Measurements from ENCODE around the gene TRAK1.

TRAK1 gene

DNA sequence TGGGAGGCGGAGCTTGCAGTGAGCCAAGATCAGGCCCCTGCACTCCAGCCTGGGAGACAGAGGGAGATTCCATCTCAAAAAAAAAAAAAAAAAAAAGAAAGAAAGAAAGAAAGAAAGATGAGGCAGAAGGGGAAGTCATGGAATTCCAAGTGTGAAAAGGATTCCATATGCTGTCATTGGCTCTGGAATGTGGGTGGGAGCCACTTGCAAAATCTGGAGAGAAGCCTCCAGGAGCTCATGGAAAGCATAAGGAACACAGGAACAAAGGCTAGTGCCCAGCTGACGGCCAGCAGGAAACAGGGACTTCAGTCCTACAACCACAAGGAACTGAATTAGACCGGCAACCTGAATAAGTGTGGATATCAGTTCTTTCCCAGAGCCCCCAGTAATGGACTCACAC, 12.5 kb upstream of the TRAK1 start:
- TF ChIP-seq, protein P1, sequence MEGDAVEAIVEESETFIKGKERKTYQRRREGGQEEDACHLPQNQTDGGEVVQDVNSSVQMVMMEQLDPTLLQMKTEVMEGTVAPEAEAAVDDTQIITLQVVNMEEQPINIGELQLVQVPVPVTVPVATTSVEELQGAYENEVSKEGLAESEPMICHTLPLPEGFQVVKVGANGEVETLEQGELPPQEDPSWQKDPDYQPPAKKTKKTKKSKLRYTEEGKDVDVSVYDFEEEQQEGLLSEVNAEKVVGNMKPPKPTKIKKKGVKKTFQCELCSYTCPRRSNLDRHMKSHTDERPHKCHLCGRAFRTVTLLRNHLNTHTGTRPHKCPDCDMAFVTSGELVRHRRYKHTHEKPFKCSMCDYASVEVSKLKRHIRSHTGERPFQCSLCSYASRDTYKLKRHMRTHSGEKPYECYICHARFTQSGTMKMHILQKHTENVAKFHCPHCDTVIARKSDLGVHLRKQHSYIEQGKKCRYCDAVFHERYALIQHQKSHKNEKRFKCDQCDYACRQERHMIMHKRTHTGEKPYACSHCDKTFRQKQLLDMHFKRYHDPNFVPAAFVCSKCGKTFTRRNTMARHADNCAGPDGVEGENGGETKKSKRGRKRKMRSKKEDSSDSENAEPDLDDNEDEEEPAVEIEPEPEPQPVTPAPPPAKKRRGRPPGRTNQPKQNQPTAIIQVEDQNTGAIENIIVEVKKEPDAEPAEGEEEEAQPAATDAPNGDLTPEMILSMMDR (IDR thresholded peaks at IDR 0.05) = no peak
- DNase-seq (ENCODE audit: low spot score) = no peak
- Histone ChIP-seq H3K27ac (no peak overlapping the region), H3K4me3 (no peak overlapping the region)

DNA sequence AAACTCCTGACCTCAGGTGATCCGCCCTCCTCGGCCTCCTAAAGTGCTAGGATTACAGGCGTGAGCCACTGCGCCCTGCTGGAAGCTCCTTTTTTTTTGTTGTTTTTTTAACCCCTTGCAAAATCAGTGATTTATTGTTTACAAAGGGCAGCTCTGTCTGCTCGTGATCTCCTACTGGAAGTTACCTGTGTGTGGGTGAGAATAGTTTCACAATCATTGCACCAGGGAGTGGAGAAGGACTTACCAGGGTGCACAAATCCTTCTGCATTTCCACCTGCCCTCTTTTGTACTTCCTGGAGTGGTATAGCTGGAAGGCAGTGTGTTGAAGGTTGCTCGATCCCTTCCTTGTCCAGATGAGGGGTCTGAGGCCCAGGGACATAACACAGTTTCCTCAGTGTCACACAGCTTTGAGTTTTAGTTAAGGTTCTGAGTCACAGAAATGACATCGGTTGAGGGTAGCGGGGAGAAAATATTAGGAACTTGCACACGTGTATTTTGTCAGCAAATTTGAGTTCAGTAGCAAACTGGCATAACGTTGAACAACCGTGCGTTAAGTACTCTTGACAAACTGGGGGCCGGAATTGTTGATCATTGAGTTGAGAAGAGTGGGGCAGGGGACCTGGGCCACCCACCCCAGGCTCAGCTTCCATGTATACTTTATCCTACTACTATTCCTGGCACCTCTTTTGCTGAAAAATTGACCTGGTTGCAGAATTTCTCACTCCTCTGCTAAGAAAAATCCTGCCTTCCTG, 11.3 kb upstream of the TRAK1 start:
- H3K27ac ChIP-seq = peak overlapping the region; percentile 79 to 86
- H3K4me3 ChIP-seq = no peak overlapping the region
- TF ChIP-seq, protein P1 (IDR thresholded peaks at IDR 0.05) = no peak
- DNase-seq (ENCODE audit: low spot score) = no peak

DNA sequence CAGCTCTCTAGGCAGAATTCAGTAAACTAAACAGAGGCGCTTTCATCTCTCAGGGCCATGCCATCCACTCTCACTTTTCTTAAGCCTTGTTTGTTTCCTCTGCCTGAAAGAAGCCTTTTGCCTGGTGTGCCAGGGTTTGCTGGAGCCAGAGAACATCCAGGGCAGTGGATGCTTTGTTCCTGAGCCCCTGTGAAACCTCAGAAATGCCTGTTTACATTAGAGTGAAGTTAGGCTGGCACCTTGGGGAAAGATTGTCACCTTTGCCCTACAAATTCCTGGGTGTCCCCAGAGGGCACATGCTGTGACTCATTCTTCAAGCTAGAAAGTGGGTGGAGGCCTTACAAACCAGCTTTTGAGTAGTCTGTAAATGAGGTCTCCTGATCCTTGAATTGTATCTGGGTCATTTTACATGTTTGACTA, 10.7 kb upstream of the TRAK1 start:
- Histone ChIP-seq H3K4me3 (no peak overlapping the region), H3K27ac (peak overlapping the region; percentile 79 to 86)
- TF ChIP-seq, protein P1 (IDR thresholded peaks at IDR 0.05) = no peak
- DNase-seq (ENCODE audit: low spot score) = peak; percentile 85

DNA sequence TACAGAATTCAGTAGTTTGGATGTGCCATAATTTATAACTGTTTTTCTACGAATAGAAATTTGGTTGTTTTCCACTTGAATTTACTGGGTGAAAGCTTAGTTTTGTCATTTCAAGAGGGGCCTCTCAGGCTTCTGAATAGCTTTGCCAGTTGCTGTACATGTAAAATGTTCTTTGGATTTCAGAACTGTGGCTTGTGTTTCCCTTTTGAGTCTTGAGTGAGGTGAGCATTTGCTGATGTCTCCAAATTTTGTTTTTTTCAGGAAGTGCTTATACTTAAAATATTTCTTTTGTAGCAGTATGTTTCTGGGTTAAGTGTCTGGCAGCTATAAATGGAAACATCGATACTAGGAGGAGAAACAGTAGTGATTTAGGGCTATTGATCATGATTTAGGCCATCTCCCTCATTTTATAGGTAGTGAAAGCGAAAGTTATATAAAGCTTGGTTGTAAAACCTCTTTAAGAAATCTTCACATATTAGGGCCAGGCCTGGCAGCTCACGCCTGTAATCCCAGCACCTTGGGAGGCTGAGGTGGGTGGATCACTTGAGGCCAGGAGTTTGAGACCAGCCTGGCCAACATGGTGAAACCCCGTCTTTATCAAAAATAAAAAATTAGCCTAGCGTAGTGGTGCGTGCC, 9.2 kb upstream of the TRAK1 start:
- Histone ChIP-seq H3K4me3 (no peak overlapping the region), H3K27ac (peak overlapping the region; percentile 79 to 86)
- no peak for DNase-seq (ENCODE audit: low spot score)
- TF ChIP-seq, protein P1 (IDR thresholded peaks at IDR 0.05) = no peak

DNA sequence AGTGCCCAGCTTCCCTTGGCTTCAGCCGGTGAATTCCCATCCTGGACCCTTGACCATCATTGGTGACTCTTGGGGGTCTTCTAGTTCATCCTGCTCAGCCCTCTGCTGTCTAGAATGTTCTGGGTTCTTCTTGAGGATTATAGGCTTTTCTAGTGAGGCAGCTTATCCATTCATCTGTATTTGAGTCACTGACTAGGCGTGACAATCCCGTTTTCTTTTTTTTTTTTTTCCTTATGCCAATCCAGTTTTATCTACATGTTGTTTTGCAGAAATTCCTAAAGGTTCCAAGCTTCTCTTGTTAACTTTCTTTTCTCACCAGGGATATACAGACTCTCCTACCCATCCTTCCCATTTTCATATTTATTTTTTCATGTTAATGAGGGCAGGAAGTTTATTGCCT, 6.6 kb upstream of the TRAK1 start:
- peak overlapping the region in 1 of 2 donors; percentile 24 for H3K27ac ChIP-seq
- no peak for DNase-seq (ENCODE audit: low spot score)
- TF ChIP-seq, protein P1 (IDR thresholded peaks at IDR 0.05) = no peak
- H3K4me3 ChIP-seq = no peak overlapping the region

DNA sequence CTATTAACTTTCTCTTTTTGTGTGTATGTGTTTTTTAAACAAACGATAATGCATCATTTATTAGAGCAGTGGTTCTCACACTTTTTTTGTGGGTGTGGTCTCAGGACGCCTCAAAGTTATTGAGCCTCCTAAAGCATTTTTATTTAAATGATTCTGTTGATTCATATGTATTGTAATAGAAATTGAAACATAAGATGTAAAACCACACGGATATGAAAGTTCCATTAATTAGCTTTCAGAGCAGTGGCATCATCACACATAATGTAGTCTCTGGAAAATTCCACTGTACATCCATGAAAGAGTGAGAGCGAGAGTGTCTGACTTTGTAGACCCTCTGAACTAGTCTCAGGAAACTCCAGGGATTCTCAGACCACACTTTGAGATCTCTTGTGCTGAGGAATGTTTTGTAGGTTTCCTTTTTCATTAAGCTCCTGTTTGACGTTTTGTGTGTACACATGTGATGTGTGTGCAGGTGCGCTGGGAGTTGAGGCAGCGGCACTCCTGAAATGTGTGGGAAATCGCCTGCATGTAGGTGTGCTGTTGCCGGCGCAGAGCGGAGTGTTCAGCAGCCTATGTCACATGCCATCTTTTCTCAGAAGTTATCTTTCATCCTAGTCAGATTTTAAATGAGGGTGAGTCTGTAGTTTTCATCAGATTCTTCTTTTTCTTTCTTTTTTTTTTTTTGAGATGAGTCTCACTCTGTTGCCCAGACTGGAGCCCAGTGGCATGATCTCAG, 5.3 kb upstream of the TRAK1 start:
- TF ChIP-seq, protein P1 (IDR thresholded peaks at IDR 0.05) = no peak
- no peak for DNase-seq (ENCODE audit: low spot score)
- no peak overlapping the region for H3K27ac ChIP-seq
- H3K4me3 ChIP-seq = no peak overlapping the region

All from coronary artery (tissue), 2 donors.